RWPE1 (cell line): ENCODE data around the gene CD36.

Experiments used
- CTCF ChIA-PET: fragments of 350-600 bp; sonication (Branson Sonifier 250); formaldehyde crosslinking; extraction: SDS; loops from one replicate; lab custom pipeline; 2021; lab: Yijun Ruan, JAX
- POLR2A ChIA-PET: fragments of 400-600 bp; formaldehyde crosslinking; extraction: SDS; loops from one replicate; lab custom pipeline; 2020; ENCODE audit warnings: antibody characterized with exemption; ENCODE audit not compliant: low non-redundant PET; lab: Yijun Ruan, JAX
- DNase-seq: peaks from one replicate; pipeline ENCODE4 v3.0.0; 2012; ENCODE audit warnings: low spot score
- H3K27ac ChIP-seq: fragments of 450-650 bp; 2 replicates; pipeline ENCODE4 v1.5.1; 2017
- TF ChIP-seq, protein P1 (sequence below): fragments of 450-650 bp; conservative IDR thresholded peaks from 2 replicates; pipeline ENCODE4 v1.5.1; 2017; ENCODE audit warnings: low read depth, mild to moderate bottlenecking

CD36 gene

DNA sequence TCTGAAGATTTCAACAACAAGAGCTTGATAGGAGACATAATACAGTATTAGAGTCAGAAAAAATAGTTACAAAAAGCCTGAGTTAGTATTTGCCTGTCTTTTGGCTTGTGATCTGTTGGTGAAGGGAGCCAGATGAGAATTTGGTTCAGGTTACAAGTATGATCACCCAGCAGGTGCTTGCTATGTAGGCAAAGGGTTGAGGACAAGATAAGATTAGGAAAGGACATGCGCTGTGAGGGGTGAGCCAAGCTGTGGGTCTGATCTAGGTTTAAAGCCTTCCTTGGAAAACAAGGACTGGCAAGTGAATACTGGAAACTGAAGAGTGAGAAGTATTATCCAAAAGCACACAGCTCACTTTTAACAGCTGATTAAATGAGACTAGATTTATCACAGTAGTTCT is 28.7 kb upstream of the CD36 start:
- POLR2A ChIA-PET: no interaction called here
- no peak for DNase-seq
- TF ChIP-seq, protein P1, sequence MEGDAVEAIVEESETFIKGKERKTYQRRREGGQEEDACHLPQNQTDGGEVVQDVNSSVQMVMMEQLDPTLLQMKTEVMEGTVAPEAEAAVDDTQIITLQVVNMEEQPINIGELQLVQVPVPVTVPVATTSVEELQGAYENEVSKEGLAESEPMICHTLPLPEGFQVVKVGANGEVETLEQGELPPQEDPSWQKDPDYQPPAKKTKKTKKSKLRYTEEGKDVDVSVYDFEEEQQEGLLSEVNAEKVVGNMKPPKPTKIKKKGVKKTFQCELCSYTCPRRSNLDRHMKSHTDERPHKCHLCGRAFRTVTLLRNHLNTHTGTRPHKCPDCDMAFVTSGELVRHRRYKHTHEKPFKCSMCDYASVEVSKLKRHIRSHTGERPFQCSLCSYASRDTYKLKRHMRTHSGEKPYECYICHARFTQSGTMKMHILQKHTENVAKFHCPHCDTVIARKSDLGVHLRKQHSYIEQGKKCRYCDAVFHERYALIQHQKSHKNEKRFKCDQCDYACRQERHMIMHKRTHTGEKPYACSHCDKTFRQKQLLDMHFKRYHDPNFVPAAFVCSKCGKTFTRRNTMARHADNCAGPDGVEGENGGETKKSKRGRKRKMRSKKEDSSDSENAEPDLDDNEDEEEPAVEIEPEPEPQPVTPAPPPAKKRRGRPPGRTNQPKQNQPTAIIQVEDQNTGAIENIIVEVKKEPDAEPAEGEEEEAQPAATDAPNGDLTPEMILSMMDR: no peak
- CTCF ChIA-PET: no interaction called here
- no peak overlapping the region for H3K27ac ChIP-seq

DNA sequence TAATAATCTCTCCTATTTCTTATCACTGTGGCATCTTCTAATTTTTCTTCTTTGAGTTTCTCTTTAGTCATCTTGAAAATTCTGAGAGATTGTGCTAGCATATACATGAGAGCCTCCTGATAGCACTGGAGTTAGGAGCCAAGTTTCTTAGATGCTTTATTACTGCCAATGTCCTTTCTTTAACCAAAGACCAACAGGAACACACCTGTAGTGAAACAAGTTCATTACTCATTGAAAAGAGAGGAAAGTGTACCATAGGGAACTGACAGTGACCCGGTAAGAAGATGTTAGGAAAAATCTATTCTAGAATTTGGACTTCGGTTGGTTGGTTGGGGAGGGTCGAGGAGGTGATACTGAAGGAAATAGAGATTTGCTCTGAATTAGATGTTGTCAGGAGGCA is 27.1 kb upstream of the CD36 start:
- CTCF ChIA-PET: interaction anchor here (0.6 kb wide), 1 partner anchor 26 kb away, joined by 4 read pairs; no protein-coding TSS in a partner anchor
- POLR2A ChIA-PET: no interaction called here
- H3K27ac ChIP-seq: no peak overlapping the region
- TF ChIP-seq, protein P1: no peak
- no peak for DNase-seq

DNA sequence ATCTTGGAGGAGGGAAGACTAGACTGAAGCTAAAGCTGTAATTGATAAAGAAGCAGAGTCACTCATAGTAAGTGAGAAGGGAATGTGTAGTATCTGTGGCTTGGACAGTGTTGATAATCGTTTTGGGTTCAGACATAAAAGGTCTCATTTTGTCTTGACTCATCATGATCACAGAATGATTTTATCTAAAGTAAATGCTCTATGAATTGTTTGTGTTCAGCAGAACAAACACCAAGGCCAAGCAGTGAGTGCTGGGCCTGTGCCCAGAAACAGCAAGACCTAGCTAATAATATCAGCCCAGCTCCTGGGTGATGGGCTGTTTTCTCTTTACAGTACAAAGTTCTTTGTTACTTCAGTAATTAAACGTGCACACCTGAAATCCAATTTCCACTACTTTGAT is 26.7 kb upstream of the CD36 start:
- H3K27ac ChIP-seq: no peak overlapping the region
- DNase-seq: no peak
- ChIA-PET CTCF (no interaction called here), POLR2A (no interaction called here)
- TF ChIP-seq, protein P1: no peak

DNA sequence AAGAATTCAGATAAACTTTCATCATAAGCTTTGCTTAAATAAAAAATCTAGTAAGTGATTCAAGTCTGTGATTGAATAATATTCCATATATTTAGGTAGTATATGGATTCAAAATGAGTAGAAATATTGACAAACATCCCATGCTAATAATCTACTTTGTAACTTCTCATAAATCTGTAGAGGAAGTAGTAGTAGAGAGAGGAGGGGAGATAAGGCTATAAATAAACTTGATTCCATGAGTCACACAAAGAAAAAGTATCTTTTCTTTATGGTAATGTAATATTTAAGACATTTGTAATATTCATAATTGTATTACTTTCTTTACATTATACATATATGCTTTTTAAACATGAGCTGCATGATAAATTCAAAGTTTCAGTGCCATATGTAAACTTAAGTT is 25.6 kb upstream of the CD36 start:
- CTCF ChIA-PET: no interaction called here
- POLR2A ChIA-PET: no interaction called here
- no peak for DNase-seq
- H3K27ac ChIP-seq: no peak overlapping the region
- TF ChIP-seq, protein P1: no peak

DNA sequence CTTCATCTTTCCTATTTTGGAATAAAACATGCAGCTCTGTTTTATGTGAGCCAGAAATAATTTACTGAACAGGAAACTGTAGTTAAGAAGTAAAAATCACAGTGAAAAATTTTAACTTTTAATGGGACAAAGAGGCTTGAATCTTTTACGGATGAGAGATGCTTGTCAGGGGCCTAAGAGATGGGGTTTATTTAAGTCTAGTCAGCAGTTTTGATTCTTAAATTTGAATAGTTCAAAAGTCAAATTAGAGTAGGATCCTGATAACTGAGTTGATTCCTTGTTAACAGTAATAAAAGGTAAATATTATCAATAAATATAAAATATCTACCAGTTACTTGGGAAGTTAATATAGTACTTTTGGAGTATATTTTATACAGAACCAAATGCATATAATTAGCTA is 24.9 kb upstream of the CD36 start:
- no peak overlapping the region for H3K27ac ChIP-seq
- CTCF ChIA-PET: no interaction called here
- no peak for DNase-seq
- POLR2A ChIA-PET: no interaction called here
- TF ChIP-seq, protein P1: no peak

DNA sequence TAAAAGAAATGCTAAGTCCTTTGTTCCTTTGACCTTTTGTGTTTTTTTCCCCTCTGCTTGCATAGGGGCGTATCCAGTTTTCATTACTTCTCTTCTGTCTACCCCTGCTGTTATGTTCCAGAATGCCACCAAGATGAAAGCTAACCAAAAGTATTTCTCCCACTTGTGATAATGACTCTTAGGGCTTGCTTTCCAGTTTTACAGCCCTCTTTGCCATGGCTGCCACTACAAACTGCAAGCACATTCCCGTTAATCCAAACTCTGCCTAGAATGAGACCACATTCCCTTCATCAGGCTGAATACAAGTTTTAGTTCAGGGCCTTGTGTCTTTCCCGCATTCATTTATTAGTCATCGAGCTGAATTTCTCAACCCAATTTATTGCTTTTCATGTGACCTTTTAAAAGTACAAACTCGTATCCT is 23.6 kb upstream of the CD36 start:
- ChIA-PET CTCF (interaction anchor here (0.6 kb wide), 2 partner anchors 9 to 357 kb away, joined by 3 read pairs; no protein-coding TSS in a partner anchor), POLR2A (interaction anchor here (0.6 kb wide), 1 partner anchor 15 kb away, joined by 4 read pairs; no protein-coding TSS in a partner anchor)
- no peak overlapping the region for H3K27ac ChIP-seq
- TF ChIP-seq, protein P1: no peak
- no peak for DNase-seq
